Thyroid gland (tissue), 4 donors: Measurements from ENCODE around the gene MTA1. TPM values are rescaled to one million over a fixed set of nuclear protein-coding genes. Genes with fewer than 3 reads are reported as not detected.

Experiments
- DNase-seq, 2 donors: peaks; one replicate each; pipeline ENCODE4 v3.0.0-alpha.2; 2019
- H3K27ac ChIP-seq, 3 donors: fragments of 200-600 bp; sonication (generic); 1 replicate in 2 of 3; 2 replicates in 1 of 3; pipeline ENCODE4 v1.5.1; 2016 to 2019; ENCODE audit warnings: mild to moderate bottlenecking in 1 of 3, moderate library complexity in 1 of 3
- H3K27me3 ChIP-seq: fragments of 200-600 bp; sonication (generic); one replicate; pipeline ENCODE4 v1.5.1; 2019
- H3K36me3 ChIP-seq, 2 donors: fragments of 200-600 bp; sonication (generic); one replicate each; pipeline ENCODE4 v1.5.1; 2016 to 2019
- H3K4me1 ChIP-seq, 2 donors: fragments of 200-600 bp; sonication (generic); one replicate each; pipeline ENCODE4 v1.5.1; 2017 to 2019
- H3K4me3 ChIP-seq, 3 donors: fragments of 200-600 bp; sonication (generic); replicated peaks in 1 of 3; 1 replicate in 2 of 3; 2 replicates in 1 of 3; pipeline ENCODE4 v1.5.1; 2016; ENCODE audit warnings: mild to moderate bottlenecking in 1 of 3
- H3K9me3 ChIP-seq: fragments of 200-600 bp; sonication (generic); one replicate; pipeline ENCODE4 v1.5.1; 2017
- POLR2A ChIP-seq, 2 donors: fragments of 450-650 bp; IDR thresholded peaks; one replicate each; pipeline ENCODE4 v1.6.1; 2017; ENCODE audit warnings: antibody characterized with exemption in 2 of 2, mild to moderate bottlenecking in 2 of 2, moderate library complexity in 1 of 2
- WGBS, 2 donors: methylation state at CpG; one replicate each; pipeline ENCODE4 v1.1.5; 2017; 5-methylcytosine and 5-hydroxymethylcytosine counted together
- intact Hi-C: fragments of 100-400 bp; cut with DNase I; formaldehyde crosslinking; loops from one replicate; pipeline ENCODE4 v1.15.1; 2023
- total RNA-seq, 4 donors: library from RNA; depleted of rRNA; stranded (reverse); fragments of >200 nt; gene quantifications; one replicate each; pipeline ENCODE4 v1.2.3, GENCODE V29; 2016
- TF ChIP-seq, protein P1 (sequence below), 6 experiments: fragments of 200-600 bp in 3 of 6; fragments of 450-650 bp in 3 of 6; sonication (generic) in 3 of 6; IDR thresholded peaks; one replicate each; pipeline ENCODE4 v1.5.1; 2016 to 2019; ENCODE audit warnings: antibody characterized with exemption in 6 of 6, mild to moderate bottlenecking in 2 of 6, inconsistent platforms in 1 of 6, moderate library complexity in 1 of 6

MTA1 gene
- total RNA-seq, 4 donors from 2014 or later, result 66.2 to 111 (median 90.0) TPM

DNA sequence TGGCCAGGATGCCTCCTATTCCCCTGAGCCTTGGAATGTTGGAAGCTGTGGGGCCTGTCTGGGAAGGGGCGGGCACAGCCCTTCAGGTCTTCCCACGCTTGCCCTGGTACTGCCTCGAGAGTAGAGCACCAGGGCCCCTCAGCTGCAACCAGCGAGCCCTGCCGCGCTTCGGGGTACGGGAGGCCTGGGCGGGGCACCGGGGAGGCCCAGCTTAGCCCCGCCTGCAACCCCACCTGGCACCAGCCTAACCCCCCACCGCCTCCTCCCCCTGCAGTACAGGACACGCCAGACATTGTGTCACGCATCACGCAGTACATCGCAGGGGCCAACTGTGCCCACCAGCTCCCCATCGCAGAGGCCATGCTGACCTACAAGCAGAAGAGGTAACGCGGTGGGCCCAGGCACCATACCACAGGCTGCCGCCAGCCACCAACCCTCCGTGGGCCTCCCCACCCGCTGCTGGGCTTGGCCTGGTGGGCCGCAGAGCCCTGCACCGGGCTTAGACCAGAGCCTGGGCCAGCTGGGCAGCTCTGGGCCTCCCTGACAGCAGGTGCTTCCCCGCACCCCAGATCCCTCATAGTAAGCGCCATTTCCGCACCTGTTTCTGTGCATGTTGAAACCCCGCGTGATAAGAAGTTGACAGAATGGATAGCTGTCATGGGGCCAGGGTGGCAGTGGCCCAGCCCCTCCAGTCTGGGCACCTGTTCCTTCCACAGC, 34.9 kb upstream of the MTA1 start:
- H3K4me1 ChIP-seq, result no peaks in the 10 kb centered on the region
- H3K27ac ChIP-seq, result no peak overlapping the region
- no peak overlapping the region for H3K4me3 ChIP-seq
- peaks cover 14 to 32% of the 10 kb centered on the region in 2 donors for H3K36me3 ChIP-seq
- no peak for DNase-seq
- WGBS, 2 donors, result 96 to 97% methylated on average over 9 to 13 of the region's 29 CpGs
- H3K9me3 ChIP-seq, result no peaks in the 10 kb centered on the region
- TF ChIP-seq, protein P1, sequence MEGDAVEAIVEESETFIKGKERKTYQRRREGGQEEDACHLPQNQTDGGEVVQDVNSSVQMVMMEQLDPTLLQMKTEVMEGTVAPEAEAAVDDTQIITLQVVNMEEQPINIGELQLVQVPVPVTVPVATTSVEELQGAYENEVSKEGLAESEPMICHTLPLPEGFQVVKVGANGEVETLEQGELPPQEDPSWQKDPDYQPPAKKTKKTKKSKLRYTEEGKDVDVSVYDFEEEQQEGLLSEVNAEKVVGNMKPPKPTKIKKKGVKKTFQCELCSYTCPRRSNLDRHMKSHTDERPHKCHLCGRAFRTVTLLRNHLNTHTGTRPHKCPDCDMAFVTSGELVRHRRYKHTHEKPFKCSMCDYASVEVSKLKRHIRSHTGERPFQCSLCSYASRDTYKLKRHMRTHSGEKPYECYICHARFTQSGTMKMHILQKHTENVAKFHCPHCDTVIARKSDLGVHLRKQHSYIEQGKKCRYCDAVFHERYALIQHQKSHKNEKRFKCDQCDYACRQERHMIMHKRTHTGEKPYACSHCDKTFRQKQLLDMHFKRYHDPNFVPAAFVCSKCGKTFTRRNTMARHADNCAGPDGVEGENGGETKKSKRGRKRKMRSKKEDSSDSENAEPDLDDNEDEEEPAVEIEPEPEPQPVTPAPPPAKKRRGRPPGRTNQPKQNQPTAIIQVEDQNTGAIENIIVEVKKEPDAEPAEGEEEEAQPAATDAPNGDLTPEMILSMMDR (IDR thresholded peaks at IDR 0.05), result no peak
- TF ChIP-seq POLR2A (IDR thresholded peaks at IDR 0.05), result no peak
- H3K27me3 ChIP-seq, result no peaks in the 10 kb centered on the region
- intact Hi-C loops, result no loop called here

DNA sequence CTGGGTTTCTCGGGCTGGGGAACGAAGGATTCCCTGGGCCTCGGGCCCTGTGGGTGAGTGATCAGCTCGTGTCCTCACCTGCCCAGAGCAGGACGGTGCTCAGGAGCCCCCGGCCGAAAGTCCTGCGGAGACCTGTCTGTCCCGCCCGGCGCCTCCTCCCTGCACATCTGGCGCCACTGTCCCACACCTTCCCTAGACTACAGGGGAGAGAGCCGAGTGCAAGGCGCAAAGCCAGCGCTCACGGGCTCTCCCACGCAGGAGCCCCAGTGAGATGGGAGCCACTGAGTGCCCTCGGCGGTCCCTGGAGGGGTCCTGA, 34.3 kb upstream of the MTA1 start:
- Histone ChIP-seq H3K27ac (no peak overlapping the region), H3K9me3 (no peaks in the 10 kb centered on the region), H3K4me3 (no peak overlapping the region), H3K36me3 (peaks cover 14 to 32% of the 10 kb centered on the region in 2 donors), H3K4me1 (no peaks in the 10 kb centered on the region), H3K27me3 (no peaks in the 10 kb centered on the region)
- intact Hi-C loops, result no loop called here
- TF ChIP-seq POLR2A (IDR thresholded peaks at IDR 0.05), result no peak
- TF ChIP-seq, protein P1 (IDR thresholded peaks at IDR 0.05), result no peak
- no peak for DNase-seq
- 91 to 99% methylated on average over 14 to 19 of the region's 19 CpGs for WGBS, 2 donors

DNA sequence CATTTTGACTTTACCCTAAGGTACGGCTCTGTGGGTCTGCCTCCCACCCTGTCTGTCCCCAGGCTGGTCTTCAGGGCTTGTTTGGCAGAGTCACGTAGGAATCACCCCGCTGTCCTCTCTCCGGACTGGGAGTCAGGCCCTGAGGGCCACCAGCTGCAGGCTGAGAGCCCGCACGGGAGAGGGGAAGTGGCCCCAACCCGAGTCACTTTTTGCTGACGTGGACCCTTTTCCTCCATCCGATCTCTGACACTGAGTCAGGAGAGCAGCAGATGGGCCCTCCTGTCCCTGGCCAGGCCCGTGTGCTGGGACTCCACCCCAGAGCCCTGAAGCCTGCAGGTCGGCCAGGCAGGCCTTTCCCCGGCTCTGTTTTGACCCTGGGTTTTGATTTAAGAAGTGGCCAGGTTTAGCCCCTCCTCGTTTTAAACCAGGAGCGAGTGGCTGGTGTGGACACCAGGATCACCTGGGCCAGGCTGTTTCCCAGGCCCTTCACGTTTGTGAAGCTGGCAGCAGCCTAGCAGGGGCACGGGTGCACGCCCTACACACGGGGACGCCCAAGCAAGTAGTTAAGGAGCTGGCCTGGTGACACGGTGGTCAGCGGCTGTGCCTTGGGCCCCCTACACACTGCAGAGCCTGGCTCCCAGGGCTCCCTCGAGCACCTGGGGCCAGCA, 33.8 kb upstream of the MTA1 start:
- TF ChIP-seq, protein P1 (IDR thresholded peaks at IDR 0.05), result no peak
- no peak for TF ChIP-seq POLR2A (IDR thresholded peaks at IDR 0.05)
- Histone ChIP-seq H3K36me3 (peaks cover 14 to 32% of the 10 kb centered on the region in 2 donors), H3K4me3 (no peak overlapping the region), H3K27me3 (no peaks in the 10 kb centered on the region), H3K4me1 (no peaks in the 10 kb centered on the region), H3K9me3 (no peaks in the 10 kb centered on the region), H3K27ac (no peak overlapping the region)
- WGBS, 2 donors, result 90 to 91% methylated on average over 19 to 21 of the region's 22 CpGs
- intact Hi-C loops, result no loop called here
- DNase-seq, result no peak

DNA sequence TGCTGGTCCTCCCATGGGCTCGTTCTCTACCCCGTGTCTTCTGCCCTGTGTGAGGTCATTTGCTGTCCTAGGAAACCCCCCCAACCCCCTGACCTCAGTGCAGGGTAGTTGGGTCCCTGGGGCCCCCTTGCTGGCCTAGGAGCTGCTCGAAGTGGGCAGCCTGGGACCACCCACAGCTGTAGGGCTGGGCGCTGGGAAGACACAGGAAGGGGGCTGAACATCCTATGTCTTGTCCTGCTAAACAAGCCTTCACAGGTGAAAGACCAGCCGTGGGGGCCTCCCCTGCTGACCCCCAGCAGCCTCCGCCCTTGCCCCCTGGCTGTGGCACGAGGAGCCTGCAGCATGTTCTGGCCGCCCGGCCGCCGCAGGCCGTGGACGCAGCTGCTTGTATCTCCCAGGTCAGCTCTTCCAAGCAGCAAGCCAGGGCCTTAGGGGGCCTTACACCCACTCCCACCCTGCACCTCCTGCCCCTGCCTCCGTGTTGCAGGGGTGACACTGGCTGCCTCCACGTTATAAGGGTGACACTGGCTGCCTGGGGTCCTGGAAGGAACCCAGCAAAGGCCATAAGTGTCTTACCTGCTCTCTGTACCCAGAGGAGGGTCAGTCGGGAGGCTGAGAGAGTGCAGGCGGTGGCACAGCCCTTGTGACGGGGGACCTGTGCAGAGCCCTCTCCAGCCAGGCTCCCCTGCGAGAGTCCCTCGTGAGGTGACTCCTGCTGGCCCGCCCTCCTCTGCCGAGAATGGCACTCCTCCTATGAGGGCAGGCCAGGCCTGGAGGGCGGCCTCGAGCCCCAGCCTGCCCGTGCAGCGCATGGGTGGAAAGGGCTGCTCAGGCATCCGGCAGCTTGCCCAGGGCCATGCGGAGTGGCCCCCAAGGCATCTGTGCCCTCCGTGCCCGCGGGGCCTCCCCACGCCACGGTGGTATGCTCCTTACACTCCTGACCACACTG, 32.8 kb upstream of the MTA1 start:
- WGBS, 2 donors, result 89 to 97% methylated on average over 6 to 29 of the region's 33 CpGs
- DNase-seq, result no peak
- TF ChIP-seq, protein P1 (IDR thresholded peaks at IDR 0.05), result no peak
- no peak for TF ChIP-seq POLR2A (IDR thresholded peaks at IDR 0.05)
- no peaks in the 10 kb centered on the region for H3K4me1 ChIP-seq
- H3K36me3 ChIP-seq, result peaks cover 14 to 30% of the 10 kb centered on the region in 2 donors
- intact Hi-C loops, result no loop called here
- no peaks in the 10 kb centered on the region for H3K9me3 ChIP-seq
- H3K4me3 ChIP-seq, result no peak overlapping the region
- H3K27ac ChIP-seq, result no peak overlapping the region
- H3K27me3 ChIP-seq, result no peaks in the 10 kb centered on the region
